GM18526 (cell line): ENCODE results near the gene LEKR1.

Source experiments
- POLR2A ChIP-seq: IDR thresholded peaks from 3 replicates; pipeline ENCODE4 v1.6.1; 2011; ENCODE audit not compliant: insufficient read length; ENCODE audit errors: extremely low read depth

The LEKR1 gene

DNA sequence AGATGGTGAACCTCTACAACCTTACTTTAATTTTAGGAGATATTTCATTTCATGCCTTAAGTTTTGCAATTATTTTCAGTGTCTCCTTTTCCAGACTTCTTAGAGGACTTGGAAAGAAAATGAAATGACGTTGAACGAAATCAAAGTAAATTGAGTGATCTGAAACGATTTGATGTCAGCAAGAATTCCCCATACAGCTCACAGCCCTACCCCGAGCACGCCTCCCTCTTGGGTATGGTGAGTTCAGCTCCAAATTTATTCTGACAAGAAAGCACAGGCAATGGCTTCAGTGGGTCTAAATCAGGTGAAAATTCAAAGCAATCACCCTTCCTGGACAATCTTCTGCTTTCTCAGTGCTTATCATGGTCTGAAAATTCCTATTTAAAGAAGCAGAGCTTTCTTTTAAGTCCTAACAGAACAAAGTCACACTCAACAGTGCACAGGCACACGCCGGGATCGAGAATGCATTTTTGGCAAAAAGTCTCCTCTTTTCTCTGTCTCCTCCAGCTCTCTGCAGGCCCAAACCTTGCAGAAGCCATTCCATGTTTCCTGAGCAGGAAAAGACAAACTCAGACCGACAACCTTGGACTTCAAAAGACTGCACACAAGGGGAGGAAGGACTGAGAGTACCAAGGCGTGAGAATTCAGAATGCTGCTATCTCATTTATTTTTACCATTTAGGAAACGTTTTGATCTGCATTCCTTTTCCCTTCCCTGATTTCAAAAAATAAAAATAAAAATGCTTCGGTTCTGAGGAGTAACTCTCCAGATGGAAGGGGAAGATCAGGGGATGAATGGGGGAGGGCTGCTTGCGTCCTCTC, 261.8 kb downstream of the LEKR1 start:
- TF ChIP-seq POLR2A = no peak

- peak; percentile 57 for TF ChIP-seq POLR2A
Measured at GRCh38 chr3:157088601-157089454, 262.7 kb downstream of the LEKR1 start.

GRCh38 chr3:157089455-157090221, 263.5 kb downstream of the LEKR1 start:
- no peak for TF ChIP-seq POLR2A

GRCh38 chr3:157091083-157091833, 265.1 kb downstream of the LEKR1 start:
- TF ChIP-seq POLR2A = no peak

- TF ChIP-seq POLR2A = no peak
Measured at GRCh38 chr3:157092230-157092629, 266.1 kb downstream of the LEKR1 start.

DNA sequence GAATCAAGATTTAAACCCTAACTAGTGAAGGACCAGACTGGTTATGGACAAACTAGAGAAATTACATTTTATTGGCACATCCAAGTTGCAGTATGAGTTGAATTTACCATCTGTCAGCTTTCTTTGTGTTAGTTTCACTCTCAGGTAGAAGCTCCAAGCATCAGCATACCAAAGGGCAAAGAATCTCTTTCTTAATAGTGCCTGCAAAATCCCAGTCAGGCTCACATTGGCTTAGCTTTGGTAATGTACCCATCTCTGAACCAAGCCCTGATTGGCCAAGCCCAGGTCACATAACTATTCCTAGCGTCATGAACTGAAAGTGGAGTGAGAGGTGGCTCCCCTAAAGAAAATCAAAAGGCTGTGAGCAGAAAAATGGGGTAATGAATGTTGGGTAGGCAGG, 266.9 kb downstream of the LEKR1 start:
- TF ChIP-seq POLR2A = no peak

DNA sequence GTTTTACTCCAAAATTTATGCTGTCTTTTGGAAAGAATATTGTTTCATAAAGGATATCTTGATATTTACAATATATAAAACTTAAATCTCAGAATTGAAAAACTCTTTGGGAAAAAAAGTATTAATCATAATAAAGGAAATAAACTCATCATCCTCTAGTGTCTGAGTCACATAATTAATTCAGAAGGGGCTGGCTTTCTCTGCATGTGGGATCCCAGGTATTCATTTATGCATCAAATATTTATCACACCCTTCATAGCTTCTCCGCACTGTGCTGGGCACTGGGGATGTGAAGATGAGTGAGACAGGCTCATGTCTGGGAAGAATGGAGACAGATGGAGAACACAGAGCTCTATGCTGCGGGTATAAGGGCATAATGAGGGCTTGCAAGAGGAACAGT, 268.1 kb downstream of the LEKR1 start:
- no peak for TF ChIP-seq POLR2A

GRCh38 chr3:157094751-157095480, 268.8 kb downstream of the LEKR1 start:
- no peak for TF ChIP-seq POLR2A
